Pancreas (tissue), 10 donors: ENCODE measurements around the gene SPNS2. TPM values are rescaled to one million over a fixed set of nuclear protein-coding genes. Genes with fewer than 3 reads are reported as not detected.

Experiments used
- ATAC-seq, 4 donors: fragments of 200-7000 bp; cut with Tn5 transposase; one replicate each; pipeline versions ENCODE4 v1.8.0 to v1.9.1; 2020; ENCODE audit warnings: mild to moderate bottlenecking in 4 of 4, moderate library complexity in 4 of 4
- DNase-seq, 6 donors: peaks; one replicate each; pipeline ENCODE4 v3.0.0-alpha.2; 2020
- FAIRE-seq: peaks from 2 replicates; lab custom pipeline; 2012; peaks lifted over from hg19 to GRCh38; lab: Jason Lieb, UNC
- H3K27ac ChIP-seq, 4 donors: fragments of 200-600 bp; sonication (generic); 1 replicate in 3 of 4; 2 replicates in 1 of 4; pipeline versions ENCODE4 v1.5.0 to v1.8.0; 2020
- H3K27me3 ChIP-seq, 4 donors: fragments of 200-600 bp; one replicate each; pipeline ENCODE4 v1.8.0; 2021
- H3K36me3 ChIP-seq, 3 donors: fragments of 200-600 bp; sonication (generic) in 1 of 3; one replicate each; pipeline versions ENCODE4 v1.5.0 to v1.8.0; 2020 to 2021
- H3K4me1 ChIP-seq, 3 donors: fragments of 200-600 bp; one replicate each; pipeline ENCODE4 v1.8.0; 2021
- H3K4me3 ChIP-seq, 4 donors: fragments of 200-600 bp; sonication (generic) in 2 of 4; one replicate each; pipeline versions ENCODE4 v1.5.0 to v1.8.0; 2020 to 2021
- H3K9me3 ChIP-seq, 4 donors: fragments of 200-600 bp; one replicate each; pipeline ENCODE4 v1.8.0; 2021
- WGBS, 2 donors: extraction: QIAGEN DNeasy Blood & Tissue Kit; methylation state at CpG; one replicate each; pipeline ENCODE4 v1.1.7; 2013; 5-methylcytosine and 5-hydroxymethylcytosine counted together
- intact Hi-C, 3 donors: fragments of 100-400 bp; cut with DNase I; formaldehyde crosslinking; loops; one replicate each; pipeline versions ENCODE4 v1.11.1 to v1.14.2; 2022
- polyA plus RNA-seq, 2 donors: library from polyadenylated mRNA; stranded (reverse); fragments of 200-250 nt; gene quantifications; one replicate each; pipeline ENCODE4 v1.2.3, GENCODE V29; 2013
- total RNA-seq, 6 donors: library from RNA; stranded (reverse); fragmentation: NEBNext Ultra II Directional in 4 of 6; extraction: Animal tissue kit (Norgen Biotek cat#: 25700) in 4 of 6; gene quantifications; one replicate each; pipeline versions ENCODE4 v1.2.1 to v1.2.4, GENCODE V29; 2021 to 2023
- TF ChIP-seq, protein P1 (sequence below), 4 donors: fragments of 200-600 bp; sonication (generic) in 3 of 4; IDR thresholded peaks; one replicate each; pipeline versions ENCODE4 v1.5.0 to v1.8.0; 2021; ENCODE audit warnings: antibody characterized with exemption in 4 of 4
- donor health status: healthy with polysubstance abuse.
- donor health status: DM: no; HTN: no; CAD: no; lungs with moderate emphysema.
- donor health status: DM: no; HTN: no; CAD: no.
- donor health status: control.
- donor health status: control.
- donor health status: Bipolar disorder and iron deficiency.
- donor health status: DM: yes; HTN: yes; CAD: no.
- donor health status: DM: no; HTN: no; CAD: no.
- donor health status: DM: no; HTN: no; CAD: no.
- donor health status: DM: yes; HTN: yes; CAD: no.

SPNS2 gene
- total and polyA plus RNA-seq, 8 donors, result 7.6 to 51.7 (median 20.8) TPM

DNA sequence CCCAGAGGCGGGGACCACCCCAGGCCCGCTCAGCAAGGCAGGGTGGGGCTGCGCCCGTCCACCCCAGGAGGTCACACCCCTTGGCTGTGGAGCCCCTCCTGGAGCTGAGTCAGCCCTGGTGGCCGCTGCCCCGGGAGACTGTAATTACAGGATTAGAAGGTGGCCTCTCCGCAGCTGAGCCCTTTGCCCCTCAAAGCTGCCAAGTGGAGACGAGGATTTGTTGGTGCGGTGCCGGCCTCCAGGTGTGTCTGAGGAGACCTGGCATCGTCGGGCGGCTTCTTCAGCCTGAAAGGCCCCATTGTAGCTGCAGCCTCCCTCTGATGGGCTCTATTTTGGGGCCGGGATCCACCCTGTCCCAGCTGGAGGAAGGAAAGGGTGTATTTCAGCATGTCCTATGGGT, 22.7 kb upstream of the SPNS2 start:
- intact Hi-C loops, result no loop called here
- no peak for FAIRE-seq
- WGBS, 2 donors, result 72 to 73% methylated on average over 14 of the region's 14 CpGs

DNA sequence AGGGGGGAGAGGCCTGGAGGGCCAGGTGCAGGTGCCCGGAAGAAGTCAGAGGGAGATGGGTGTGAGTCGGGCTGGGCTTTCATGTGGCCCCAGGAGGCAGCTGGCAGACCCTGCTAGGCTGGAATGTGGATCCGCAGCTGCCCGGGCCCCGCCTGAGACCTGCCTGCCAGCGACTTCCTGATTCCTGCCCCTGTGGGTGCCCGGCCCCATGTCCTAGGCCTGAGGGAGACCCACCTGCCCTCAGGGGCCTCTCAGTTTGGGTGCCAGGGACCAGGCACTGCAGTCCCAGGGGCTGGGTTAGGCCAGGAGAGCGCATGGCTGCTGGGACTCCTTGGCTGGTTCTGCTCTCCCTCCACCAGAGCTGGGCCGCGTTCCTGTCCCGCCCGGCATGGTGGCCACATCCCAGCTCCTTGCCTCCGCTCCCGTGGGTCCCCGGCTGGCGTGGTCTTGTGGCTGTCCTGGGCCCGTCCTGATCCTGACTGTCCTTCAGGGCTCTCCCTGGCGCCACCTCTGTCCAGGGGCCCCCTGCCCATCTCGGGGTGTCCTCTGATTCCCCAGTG, 22.1 kb upstream of the SPNS2 start:
- Histone ChIP-seq H3K9me3 (no peaks in the 10 kb centered on the region), H3K27me3 (no peaks in the 10 kb centered on the region), H3K4me1 (peaks cover 0 to 11% (median 0%) of the 10 kb centered on the region in 3 donors), H3K36me3 (no peaks in the 10 kb centered on the region), H3K27ac (peak overlapping the region; percentile 60 to 72 (median 69)), H3K4me3 (no peak overlapping the region)
- intact Hi-C loops, result no loop called here
- ATAC-seq, result peak; percentile 55 to 72 (median 60)
- no peak for FAIRE-seq
- TF ChIP-seq, protein P1, sequence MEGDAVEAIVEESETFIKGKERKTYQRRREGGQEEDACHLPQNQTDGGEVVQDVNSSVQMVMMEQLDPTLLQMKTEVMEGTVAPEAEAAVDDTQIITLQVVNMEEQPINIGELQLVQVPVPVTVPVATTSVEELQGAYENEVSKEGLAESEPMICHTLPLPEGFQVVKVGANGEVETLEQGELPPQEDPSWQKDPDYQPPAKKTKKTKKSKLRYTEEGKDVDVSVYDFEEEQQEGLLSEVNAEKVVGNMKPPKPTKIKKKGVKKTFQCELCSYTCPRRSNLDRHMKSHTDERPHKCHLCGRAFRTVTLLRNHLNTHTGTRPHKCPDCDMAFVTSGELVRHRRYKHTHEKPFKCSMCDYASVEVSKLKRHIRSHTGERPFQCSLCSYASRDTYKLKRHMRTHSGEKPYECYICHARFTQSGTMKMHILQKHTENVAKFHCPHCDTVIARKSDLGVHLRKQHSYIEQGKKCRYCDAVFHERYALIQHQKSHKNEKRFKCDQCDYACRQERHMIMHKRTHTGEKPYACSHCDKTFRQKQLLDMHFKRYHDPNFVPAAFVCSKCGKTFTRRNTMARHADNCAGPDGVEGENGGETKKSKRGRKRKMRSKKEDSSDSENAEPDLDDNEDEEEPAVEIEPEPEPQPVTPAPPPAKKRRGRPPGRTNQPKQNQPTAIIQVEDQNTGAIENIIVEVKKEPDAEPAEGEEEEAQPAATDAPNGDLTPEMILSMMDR (IDR thresholded peaks at IDR 0.05), result no peak
- WGBS, 2 donors, result 69 to 78% methylated on average over 17 to 19 of the region's 19 CpGs
- DNase-seq, result peak in 4 of 6 donors; percentile 38 to 69 (median 56)

More for the DNA sequence above, 22.7 kb upstream of the SPNS2 start:
- no peaks in the 10 kb centered on the region for H3K9me3 ChIP-seq
- DNase-seq, result no peak
- H3K4me3 ChIP-seq, result no peak overlapping the region
- no peaks in the 10 kb centered on the region for H3K36me3 ChIP-seq
- H3K4me1 ChIP-seq, result peaks cover 0 to 7% (median 0%) of the 10 kb centered on the region in 3 donors
- peak overlapping the region; percentile 60 to 72 (median 69) for H3K27ac ChIP-seq
- ATAC-seq, result no peak
- no peaks in the 10 kb centered on the region for H3K27me3 ChIP-seq
- TF ChIP-seq, protein P1 (IDR thresholded peaks at IDR 0.05), result no peak

DNA sequence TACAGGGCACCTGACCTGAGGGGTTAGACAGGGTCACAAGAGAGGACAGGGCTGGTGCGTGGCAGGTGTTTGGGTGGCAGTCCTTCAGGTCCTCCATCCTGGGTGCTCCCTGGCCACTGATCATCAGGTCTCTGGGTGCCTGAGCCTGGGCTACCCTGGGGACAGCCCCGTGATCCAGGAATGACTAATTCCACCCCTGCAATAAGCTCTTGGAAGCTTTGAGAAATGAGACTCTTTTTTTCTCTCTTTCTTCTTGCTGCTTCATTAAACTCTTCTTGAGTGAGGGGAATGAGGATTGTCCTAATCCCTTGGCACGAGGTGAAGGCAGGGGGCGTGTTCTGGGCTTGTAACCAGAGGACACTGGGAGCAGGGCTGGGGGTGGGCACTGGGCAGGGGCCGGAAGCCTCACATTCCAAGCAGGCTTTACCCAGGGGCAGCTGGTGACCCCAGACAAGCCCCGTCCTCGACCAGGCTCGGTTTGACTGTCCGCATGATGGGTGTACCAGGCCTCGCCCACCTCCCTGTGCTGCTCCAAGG, 21.4 kb upstream of the SPNS2 start:
- TF ChIP-seq, protein P1 (IDR thresholded peaks at IDR 0.05), result no peak
- FAIRE-seq, result no peak
- Histone ChIP-seq H3K27me3 (no peaks in the 10 kb centered on the region), H3K27ac (peak overlapping the region in 2 of 4 donors; percentile 71 to 72), H3K4me1 (peaks cover 0 to 17% (median 0%) of the 10 kb centered on the region in 3 donors), H3K36me3 (no peaks in the 10 kb centered on the region), H3K9me3 (no peaks in the 10 kb centered on the region), H3K4me3 (no peak overlapping the region)
- 77 to 79% methylated on average over 10 of the region's 10 CpGs for WGBS, 2 donors
- no peak for DNase-seq
- ATAC-seq, result no peak
- intact Hi-C loops, result no loop called here

DNA sequence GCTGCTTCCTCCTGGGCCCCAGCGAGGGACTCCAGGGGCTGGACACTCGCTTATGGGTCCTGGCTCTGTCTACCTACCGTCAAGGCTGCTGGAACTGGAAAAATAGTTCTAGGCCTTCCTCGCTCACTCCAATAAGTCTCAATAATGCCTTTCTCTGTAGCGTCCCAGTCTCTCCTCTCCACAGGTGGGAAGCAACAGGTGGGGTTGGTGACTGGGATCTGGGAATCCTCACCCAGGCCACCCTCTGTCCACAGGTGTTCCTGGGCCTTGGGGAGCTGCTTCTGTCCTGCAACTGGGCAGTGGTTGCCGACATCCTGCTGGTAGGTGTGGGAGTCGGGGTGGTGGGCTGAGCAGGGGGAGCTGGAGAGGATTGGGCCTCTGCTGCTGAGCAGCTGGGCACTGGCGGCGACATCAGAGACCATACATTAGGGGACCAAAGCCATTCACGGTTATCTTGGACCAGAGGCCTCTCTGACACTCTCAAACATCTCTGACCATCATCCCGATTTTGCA, 20.3 kb upstream of the SPNS2 start:
- 86% methylated on average over 11 of the region's 11 CpGs for WGBS, 2 donors
- Histone ChIP-seq H3K4me3 (no peak overlapping the region), H3K27ac (no peak overlapping the region), H3K9me3 (no peaks in the 10 kb centered on the region), H3K36me3 (no peaks in the 10 kb centered on the region), H3K27me3 (no peaks in the 10 kb centered on the region), H3K4me1 (peaks cover 4 to 24% (median 9%) of the 10 kb centered on the region in 3 donors)
- DNase-seq (no peak), ATAC-seq (no peak), FAIRE-seq (no peak)
- TF ChIP-seq, protein P1 (IDR thresholded peaks at IDR 0.05), result no peak
- intact Hi-C loops, result no loop called here
